Stimulated activated naive B cell treated with anti-CD40 and anti-IgM and Interleukin-4, amounts not matched to agents 10 μg/mL and 1 μg/mL and 100 μg/mL, for 72 hours (primary cell): ENCODE measurements around the gene LIMD2.

Experiments
- ATAC-seq, 2 donors: fragments of 150-1000 bp; cut with Tn5 transposase; replicated peaks; 2 replicates each; pipeline ENCODE4 v1.10.0; 2021; ENCODE audit warnings: moderate library complexity in 1 of 2
- DNase-seq: peaks from one replicate; pipeline ENCODE4 v3.0.0; 2021
- H3K27ac Mint-ChIP-seq: one replicate; pipeline ENCODE4 v1.8.0; 2022; ENCODE audit warnings: mild to moderate bottlenecking, mixed read lengths
- H3K27me3 Mint-ChIP-seq, 2 donors: one replicate each; pipeline ENCODE4 v1.8.0; 2022; ENCODE audit warnings: mixed read lengths in 2 of 2
- H3K36me3 Mint-ChIP-seq, 2 donors: one replicate each; pipeline ENCODE4 v1.8.0; 2022; ENCODE audit warnings: mixed read lengths in 2 of 2, mild to moderate bottlenecking in 1 of 2
- H3K4me1 Mint-ChIP-seq, 2 donors: one replicate each; pipeline ENCODE4 v1.8.0; 2022; ENCODE audit warnings: mixed read lengths in 2 of 2, mild to moderate bottlenecking in 1 of 2
- H3K4me3 Mint-ChIP-seq, 2 donors: one replicate each; pipeline ENCODE4 v1.8.0; 2022; ENCODE audit warnings: mild to moderate bottlenecking in 2 of 2, mixed read lengths in 2 of 2, moderate library complexity in 1 of 2
- H3K9me3 Mint-ChIP-seq, 2 donors: one replicate each; pipeline ENCODE4 v1.8.0; 2022; ENCODE audit warnings: mixed read lengths in 2 of 2, mild to moderate bottlenecking in 1 of 2

The LIMD2 gene

GRCh38 chr17:63681530-63681929 lies 18.4 kb downstream of the LIMD2 start:
- no peak for DNase-seq
- Mint-ChIP-seq H3K4me3 (no peak overlapping the region), H3K36me3 (peaks cover 23 to 53% of the 10 kb centered on the region in 2 donors), H3K9me3 (no peaks in the 10 kb centered on the region), H3K4me1 (peaks cover 14 to 17% of the 10 kb centered on the region in 2 donors), H3K27ac (peak overlapping the region; percentile 38), H3K27me3 (no peaks in the 10 kb centered on the region)
- no peak for ATAC-seq

GRCh38 chr17:63680700-63681099 lies 19.2 kb downstream of the LIMD2 start:
- no peak overlapping the region for H3K27ac Mint-ChIP-seq
- no peaks in the 10 kb centered on the region for H3K9me3 Mint-ChIP-seq
- ATAC-seq: no peak
- H3K27me3 Mint-ChIP-seq: no peaks in the 10 kb centered on the region
- peaks cover 8 to 10% of the 10 kb centered on the region in 2 donors for H3K4me1 Mint-ChIP-seq
- peaks cover 23 to 47% of the 10 kb centered on the region in 2 donors for H3K36me3 Mint-ChIP-seq
- no peak for DNase-seq
- H3K4me3 Mint-ChIP-seq: no peak overlapping the region

- no peak for ATAC-seq
- H3K4me1 Mint-ChIP-seq: peaks cover 10 to 19% of the 10 kb centered on the region in 2 donors
- no peak overlapping the region for H3K27ac Mint-ChIP-seq
- H3K4me3 Mint-ChIP-seq: no peak overlapping the region
- DNase-seq: no peak
- no peaks in the 10 kb centered on the region for H3K27me3 Mint-ChIP-seq
- H3K36me3 Mint-ChIP-seq: peaks cover 27 to 47% of the 10 kb centered on the region in 2 donors
- H3K9me3 Mint-ChIP-seq: no peaks in the 10 kb centered on the region
Observed at GRCh38 chr17:63679214-63679613, 20.7 kb downstream of the LIMD2 start.

GRCh38 chr17:63676584-63676983 lies 23.3 kb downstream of the LIMD2 start:
- Mint-ChIP-seq H3K27me3 (no peaks in the 10 kb centered on the region), H3K27ac (no peak overlapping the region), H3K9me3 (no peaks in the 10 kb centered on the region), H3K4me3 (no peak overlapping the region), H3K4me1 (peaks cover 7 to 15% of the 10 kb centered on the region in 2 donors), H3K36me3 (peaks cover 24 to 35% of the 10 kb centered on the region in 2 donors)
- ATAC-seq (no peak), DNase-seq (no peak)

- no peak for ATAC-seq
- Mint-ChIP-seq H3K27me3 (no peaks in the 10 kb centered on the region), H3K4me1 (peaks cover 7 to 15% of the 10 kb centered on the region in 2 donors), H3K4me3 (no peak overlapping the region), H3K27ac (no peak overlapping the region), H3K36me3 (peaks cover 22 to 30% of the 10 kb centered on the region in 2 donors), H3K9me3 (no peaks in the 10 kb centered on the region)
- no peak for DNase-seq
Observed at GRCh38 chr17:63675607-63676546, 24.0 kb downstream of the LIMD2 start.

- no peaks in the 10 kb centered on the region for H3K9me3 Mint-ChIP-seq
- peaks cover 7 to 15% of the 10 kb centered on the region in 2 donors for H3K4me1 Mint-ChIP-seq
- no peak overlapping the region for H3K4me3 Mint-ChIP-seq
- no peak overlapping the region for H3K27ac Mint-ChIP-seq
- ATAC-seq (no peak), DNase-seq (no peak)
- peaks cover 25 to 31% of the 10 kb centered on the region in 2 donors for H3K36me3 Mint-ChIP-seq
- H3K27me3 Mint-ChIP-seq: no peaks in the 10 kb centered on the region
Observed at GRCh38 chr17:63675231-63675606, 24.7 kb downstream of the LIMD2 start.

- ATAC-seq (no peak), DNase-seq (no peak)
- Mint-ChIP-seq H3K36me3 (peaks cover 26 to 38% of the 10 kb centered on the region in 2 donors), H3K27ac (no peak overlapping the region), H3K27me3 (no peaks in the 10 kb centered on the region), H3K9me3 (no peaks in the 10 kb centered on the region), H3K4me3 (no peak overlapping the region), H3K4me1 (peaks cover 2 to 22% of the 10 kb centered on the region in 2 donors)
Observed at GRCh38 chr17:63672856-63673255, 27.1 kb downstream of the LIMD2 start.

GRCh38 chr17:63665527-63666214 lies 34.3 kb downstream of the LIMD2 start:
- H3K4me3 Mint-ChIP-seq: peak overlapping the region in 1 of 2 donors; percentile 31
- H3K27ac Mint-ChIP-seq: peak overlapping the region; percentile 92

GRCh38 chr17:63659850-63660249 lies 40.1 kb downstream of the LIMD2 start:
- peaks cover 22 to 31% of the 10 kb centered on the region in 2 donors for H3K36me3 Mint-ChIP-seq

More at GRCh38 chr17:63665527-63666214, 34.3 kb downstream of the LIMD2 start:
- Mint-ChIP-seq H3K4me1 (peaks cover 20 to 40% of the 10 kb centered on the region in 2 donors), H3K27me3 (no peaks in the 10 kb centered on the region), H3K36me3 (peaks cover 28 to 30% of the 10 kb centered on the region in 2 donors), H3K9me3 (no peaks in the 10 kb centered on the region)
- ATAC-seq: peak; percentile 97 to 98
- DNase-seq: peak; percentile 17

GRCh38 chr17:63658366-63658765 lies 41.6 kb downstream of the LIMD2 start:
- Mint-ChIP-seq H3K27me3 (no peaks in the 10 kb centered on the region), H3K4me1 (peaks cover 0 to 7% of the 10 kb centered on the region in 2 donors), H3K9me3 (no peaks in the 10 kb centered on the region), H3K4me3 (no peak overlapping the region), H3K36me3 (peaks cover 25 to 30% of the 10 kb centered on the region in 2 donors), H3K27ac (no peak overlapping the region)
- no peak for DNase-seq
- no peak for ATAC-seq

More at GRCh38 chr17:63659850-63660249, 40.1 kb downstream of the LIMD2 start:
- H3K27me3 Mint-ChIP-seq: no peaks in the 10 kb centered on the region
- DNase-seq (no peak), ATAC-seq (no peak)
- H3K4me3 Mint-ChIP-seq: no peak overlapping the region
- peaks cover 7% of the 10 kb centered on the region in 2 donors for H3K4me1 Mint-ChIP-seq
- no peaks in the 10 kb centered on the region for H3K9me3 Mint-ChIP-seq
- no peak overlapping the region for H3K27ac Mint-ChIP-seq

GRCh38 chr17:63657786-63658185 lies 42.1 kb downstream of the LIMD2 start:
- Mint-ChIP-seq H3K36me3 (peaks cover 28 to 30% of the 10 kb centered on the region in 2 donors), H3K27me3 (no peaks in the 10 kb centered on the region)
- DNase-seq: no peak

GRCh38 chr17:63653050-63653449 lies 46.9 kb downstream of the LIMD2 start:
- no peaks in the 10 kb centered on the region for H3K27me3 Mint-ChIP-seq

More at GRCh38 chr17:63657786-63658185, 42.1 kb downstream of the LIMD2 start:
- Mint-ChIP-seq H3K27ac (no peak overlapping the region), H3K4me3 (no peak overlapping the region), H3K9me3 (no peaks in the 10 kb centered on the region), H3K4me1 (peaks cover 0 to 7% of the 10 kb centered on the region in 2 donors)
- ATAC-seq: no peak

GRCh38 chr17:63652106-63652505 lies 47.8 kb downstream of the LIMD2 start:
- Mint-ChIP-seq H3K36me3 (peaks cover 20% of the 10 kb centered on the region in 2 donors), H3K9me3 (no peaks in the 10 kb centered on the region), H3K27me3 (no peaks in the 10 kb centered on the region), H3K27ac (peak overlapping the region; percentile 48), H3K4me1 (peaks cover 5 to 25% of the 10 kb centered on the region in 2 donors), H3K4me3 (no peak overlapping the region)
- no peak for DNase-seq
- no peak for ATAC-seq

More at GRCh38 chr17:63653050-63653449, 46.9 kb downstream of the LIMD2 start:
- ATAC-seq (no peak), DNase-seq (no peak)
- Mint-ChIP-seq H3K36me3 (peaks cover 20 to 23% of the 10 kb centered on the region in 2 donors), H3K4me1 (peaks cover 4 to 23% of the 10 kb centered on the region in 2 donors), H3K4me3 (no peak overlapping the region), H3K9me3 (no peaks in the 10 kb centered on the region), H3K27ac (no peak overlapping the region)

GRCh38 chr17:63649813-63650212 lies 50.1 kb downstream of the LIMD2 start:
- H3K9me3 Mint-ChIP-seq: no peaks in the 10 kb centered on the region
- H3K27ac Mint-ChIP-seq: no peak overlapping the region
- no peaks in the 10 kb centered on the region for H3K27me3 Mint-ChIP-seq
- peaks cover 25 to 48% of the 10 kb centered on the region in 2 donors for H3K4me1 Mint-ChIP-seq
- peaks cover 18 to 21% of the 10 kb centered on the region in 2 donors for H3K36me3 Mint-ChIP-seq
- ATAC-seq (no peak), DNase-seq (no peak)
- no peak overlapping the region for H3K4me3 Mint-ChIP-seq
